A549 (cell line): Measurements from ENCODE around the gene NLRC3. TPM values are rescaled to one million over a fixed set of nuclear protein-coding genes. Genes with fewer than 3 reads are reported as not detected.

Experiments
- ATAC-seq, 2 experiments: fragments of 200-7000 bp in 1 of 2; fragments of >200 bp in 1 of 2; cut with Nextera tagmentation in 1 of 2; cut with Tn5 transposase in 1 of 2; 3 replicates each; pipeline versions ENCODE4 v1.8.0 to v1.9.1; 2018 to 2020; ENCODE audit warnings: mild to moderate bottlenecking in 1 of 2, moderate library complexity in 1 of 2
- CTCF ChIA-PET: fragments of 300-600 bp; sonication (Branson Sonifier 250); formaldehyde crosslinking; extraction: SDS; loops from one replicate; lab custom pipeline; 2021; ENCODE audit warnings: antibody characterized with exemption, inconsistent platforms; lab: Yijun Ruan, JAX
- POLR2A ChIA-PET: fragments of 350-600 bp; formaldehyde crosslinking; extraction: SDS; loops from one replicate; lab custom pipeline; 2021; ENCODE audit warnings: antibody characterized with exemption, inconsistent platforms; lab: Yijun Ruan, JAX
- DNase-seq, 2 experiments: peaks; one replicate each; pipeline versions ENCODE4 v3.0.0 to v3.0.0-alpha.2; 2011 to 2016; ENCODE audit warnings: low read depth in 1 of 2, low spot score in 1 of 2
- FAIRE-seq: peaks from 2 replicates; lab custom pipeline; 2011; peaks lifted over from hg19 to GRCh38; lab: Jason Lieb, UNC
- H3K27ac ChIP-seq, 2 experiments: fragments of >200 bp; sonication (Bioruptor Twin); formaldehyde crosslinking; 3 replicates each; pipeline ENCODE4 v1.5.1; 2016 to 2017
- H3K4me1 ChIP-seq: fragments of >200 bp; sonication (Bioruptor Twin); formaldehyde crosslinking; 3 replicates; pipeline ENCODE4 v1.6.1; 2016
- H3K4me2 ChIP-seq: fragments of >200 bp; sonication (Bioruptor Twin); formaldehyde crosslinking; 3 replicates; pipeline ENCODE4 v1.6.1; 2016
- H3K4me3 ChIP-seq: fragments of >200 bp; sonication (Bioruptor Twin); formaldehyde crosslinking; 3 replicates; pipeline ENCODE4 v1.5.1; 2016
- H3K9me3 ChIP-seq: fragments of >200 bp; sonication (Bioruptor Twin); formaldehyde crosslinking; 3 replicates; pipeline ENCODE4 v1.6.1; 2016
- ATOH8 ChIP-seq: fragments of 250-450 bp; sonication (Bioruptor Pico); IDR thresholded peaks from 2 replicates; pipeline ENCODE4 v1.5.0; 2020; ENCODE audit warnings: low read depth, mild to moderate bottlenecking, moderate library complexity
- BHLHE40 ChIP-seq: IDR thresholded peaks from 2 replicates; pipeline ENCODE4 v1.6.1; 2012; ENCODE audit warnings: low read depth, low read length, inconsistent platforms
- CBX8 ChIP-seq: fragments of 200-600 bp; sonication (generic); IDR thresholded peaks from 2 replicates; pipeline ENCODE4 v1.6.1; 2016
- CEBPB ChIP-seq, 2 experiments: fragments of >200 bp in 1 of 2; sonication (Bioruptor Twin) in 1 of 2; formaldehyde crosslinking in 1 of 2; IDR thresholded peaks; 2 replicates each; pipeline ENCODE4 v1.6.1; 2012 to 2016
- E2F6 ChIP-seq: IDR thresholded peaks from 2 replicates; pipeline ENCODE4 v1.6.1; 2012; ENCODE audit warnings: low read depth, borderline replicate concordance
- EHMT2 ChIP-seq: fragments of 200-600 bp; sonication (generic); IDR thresholded peaks from 2 replicates; pipeline ENCODE4 v1.6.1; 2016; ENCODE audit warnings: antibody characterized with exemption, low read depth, mild to moderate bottlenecking, moderate library complexity
- EP300 ChIP-seq, 2 experiments: fragments of >200 bp; sonication (Bioruptor Twin); formaldehyde crosslinking; IDR thresholded peaks; 2 replicates in 1 of 2; 3 replicates in 1 of 2; pipeline ENCODE4 v1.6.1; 2016 to 2017
- FOSL2 ChIP-seq, 2 experiments: fragments of 450-650 bp in 1 of 2; fragments of >200 bp in 1 of 2; sonication (Bioruptor Twin) in 1 of 2; formaldehyde crosslinking; IDR thresholded peaks; 2 replicates each; pipeline versions ENCODE4 v1.5.0 to v1.6.1; 2016 to 2020; ENCODE audit warnings: mild to moderate bottlenecking in 1 of 2, moderate library complexity in 1 of 2
- FOXS1 ChIP-seq: fragments of 250-450 bp; sonication (Bioruptor Pico); IDR thresholded peaks from 2 replicates; pipeline ENCODE4 v1.5.0; 2020; ENCODE audit warnings: mild to moderate bottlenecking, moderate library complexity
- GATA3 ChIP-seq: IDR thresholded peaks from 2 replicates; pipeline ENCODE4 v1.6.1; 2012; ENCODE audit warnings: borderline replicate concordance
- HEYL ChIP-seq: fragments of 250-450 bp; sonication (Bioruptor Pico); IDR thresholded peaks from 2 replicates; pipeline ENCODE4 v1.8.0; 2021; ENCODE audit warnings: mild to moderate bottlenecking, moderate library complexity
- HOXB13 ChIP-seq: fragments of 250-450 bp; sonication (Bioruptor Pico); IDR thresholded peaks from 2 replicates; pipeline ENCODE4 v1.5.0; 2020; ENCODE audit warnings: low read depth, mild to moderate bottlenecking, moderate library complexity
- MAFK ChIP-seq: fragments of 450-650 bp; IDR thresholded peaks from 2 replicates; pipeline ENCODE4 v1.6.1; 2014; ENCODE audit not compliant: partially characterized antibody
- MAX ChIP-seq: IDR thresholded peaks from 2 replicates; pipeline ENCODE4 v1.6.1; 2012
- NPAS2 ChIP-seq: fragments of 250-450 bp; sonication (Bioruptor Pico); IDR thresholded peaks from 2 replicates; pipeline ENCODE4 v1.8.0; 2022; ENCODE audit warnings: mild to moderate bottlenecking, moderate library complexity, borderline replicate concordance
- NR3C1 ChIP-seq: fragments of >200 bp; sonication (Bioruptor Twin); formaldehyde crosslinking; IDR thresholded peaks from 3 replicates; pipeline ENCODE4 v1.6.1; 2017
- PBX3 ChIP-seq: IDR thresholded peaks from 2 replicates; pipeline ENCODE4 v1.6.1; 2012
- PHF8 ChIP-seq: fragments of 200-600 bp; sonication (generic); IDR thresholded peaks from 2 replicates; pipeline ENCODE4 v1.6.1; 2016; ENCODE audit warnings: low read depth, mild to moderate bottlenecking, antibody characterized with exemption, moderate library complexity, borderline replicate concordance
- POLR2A ChIP-seq: IDR thresholded peaks from 2 replicates; pipeline ENCODE4 v1.6.1; 2012; ENCODE audit warnings: mild to moderate bottlenecking, low read length
- POLR2AphosphoS2 ChIP-seq: conservative IDR thresholded peaks from 2 replicates; pipeline ENCODE4 v1.6.1; 2012; ENCODE audit warnings: low read length, improper control_type of control experiment, inconsistent platforms
- RAD21 ChIP-seq, 2 experiments: fragments of >200 bp in 1 of 2; sonication (Bioruptor Twin) in 1 of 2; formaldehyde crosslinking in 1 of 2; IDR thresholded peaks in 1 of 2; conservative IDR thresholded peaks in 1 of 2; 2 replicates in 1 of 2; 3 replicates in 1 of 2; pipeline ENCODE4 v1.6.1; 2012 to 2018; ENCODE audit warnings: inconsistent platforms in 1 of 2
- RCOR1 ChIP-seq: fragments of 150-350 bp; IDR thresholded peaks from 2 replicates; pipeline ENCODE4 v1.6.1; 2014; ENCODE audit warnings: antibody characterized with exemption, low read length, low read depth
- REST ChIP-seq: fragments of 200-600 bp; sonication (generic); IDR thresholded peaks from 2 replicates; pipeline ENCODE4 v1.6.1; 2016; ENCODE audit warnings: antibody characterized with exemption, mild to moderate bottlenecking, moderate library complexity
- RFX5 ChIP-seq: fragments of 450-650 bp; IDR thresholded peaks from 2 replicates; pipeline ENCODE4 v1.7.1; 2014; ENCODE audit warnings: antibody characterized with exemption, mild to moderate bottlenecking, moderate library complexity
- RNF2 ChIP-seq: fragments of 200-600 bp; sonication (generic); IDR thresholded peaks from 2 replicates; pipeline ENCODE4 v1.6.1; 2016; ENCODE audit warnings: low read depth, mild to moderate bottlenecking, antibody characterized with exemption, moderate library complexity, borderline replicate concordance
- TFCP2L1 ChIP-seq: fragments of 250-450 bp; sonication (Bioruptor Pico); IDR thresholded peaks from 2 replicates; pipeline ENCODE4 v1.5.0; 2021; ENCODE audit warnings: mild to moderate bottlenecking
- TP53 ChIP-seq: fragments of 250-450 bp; sonication (Bioruptor Pico); IDR thresholded peaks from 2 replicates; pipeline ENCODE4 v1.5.0; 2021; ENCODE audit warnings: mild to moderate bottlenecking, moderate library complexity
- USF2 ChIP-seq: fragments of 450-650 bp; IDR thresholded peaks from 2 replicates; pipeline ENCODE4 v1.6.1; 2014; ENCODE audit warnings: antibody characterized with exemption
- ZC3H11A ChIP-seq: fragments of 450-650 bp; IDR thresholded peaks from 2 replicates; pipeline ENCODE4 v1.6.1; 2014; ENCODE audit warnings: antibody characterized with exemption, mild to moderate bottlenecking
- ZNF302 ChIP-seq: fragments of 250-450 bp; sonication (Bioruptor Pico); IDR thresholded peaks from 2 replicates; pipeline ENCODE4 v1.9.0; 2021; ENCODE audit warnings: inconsistent platforms, mild to moderate bottlenecking, moderate library complexity
- ZSCAN20 ChIP-seq: fragments of 250-450 bp; sonication (Bioruptor Pico); IDR thresholded peaks from 2 replicates; pipeline ENCODE4 v1.8.0; 2022; ENCODE audit warnings: mild to moderate bottlenecking, moderate library complexity
- WGBS: methylation state at CpG from one replicate; pipeline ENCODE4 v1.1.6; 2017; ENCODE audit errors: missing lambda C conversion rate; 5-methylcytosine and 5-hydroxymethylcytosine counted together
- polyA plus RNA-seq, 4 experiments: library from polyadenylated mRNA; depleted of rRNA in 3 of 4; stranded (reverse); fragments of >200 nt; fragmentation: RNase III in 1 of 4; extraction: RNeasy Plus Mini Kit Qiagen cat#74134 plus additional on column Dnase treatment in 1 of 4; gene quantifications; 2 replicates in 3 of 4; 3 replicates in 1 of 4; pipeline ENCODE4 v1.2.3, GENCODE V29; 2011 to 2017

NLRC3 gene
- polyA plus RNA-seq, 2 of the 4 experiments (the other 2 are of a cell fraction), result 0.04 TPM; not detected in 1

GRCh38 chr16:3589001-3589400, 11.8 kb upstream of the NLRC3 start:
- DNase-seq (no peak), FAIRE-seq (no peak), ATAC-seq (no peak)
- H3K9me3 ChIP-seq, result no peaks in the 10 kb centered on the region
- H3K4me3 ChIP-seq, result no peak overlapping the region
- no peak for TF ChIP-seq EP300 (IDR thresholded peaks at IDR 0.05)
- no peak for TF ChIP-seq MAX
- TF ChIP-seq ZSCAN20 (CRISPR knock-in tag), result no peak
- TF ChIP-seq TP53 (CRISPR knock-in tag), result no peak
- no peak for TF ChIP-seq ZC3H11A
- TF ChIP-seq CEBPB (IDR thresholded peaks at IDR 0.05), result no peak
- no peak for TF ChIP-seq RFX5
- no peak for TF ChIP-seq RCOR1
- no peak for TF ChIP-seq HOXB13
- no peak for TF ChIP-seq FOSL2 (IDR thresholded peaks at IDR 0.05)
- no peak for TF ChIP-seq FOSL2 (CRISPR knock-in tag; IDR thresholded peaks at IDR 0.05)
- no peak for TF ChIP-seq NR3C1
- TF ChIP-seq RNF2, result no peak
- no peak for TF ChIP-seq PHF8
- no peak for TF ChIP-seq MAFK
- no peak for TF ChIP-seq POLR2AphosphoS2
- TF ChIP-seq TFCP2L1 (CRISPR knock-in tag), result no peak
- TF ChIP-seq EHMT2, result no peak
- TF ChIP-seq CBX8, result no peak
- no peak overlapping the region for H3K4me2 ChIP-seq
- WGBS, result 92% methylated on average over 20 of the region's 22 CpGs
- ChIA-PET CTCF (interaction anchor here (1.7 kb wide), 1 partner anchor 8 kb away, joined by 3 read pairs; no protein-coding TSS in a partner anchor), POLR2A (no interaction called here)
- no peaks in the 10 kb centered on the region for H3K4me1 ChIP-seq
- no peak overlapping the region for H3K27ac ChIP-seq

GRCh38 chr16:3587547-3588110, 10.4 kb upstream of the NLRC3 start:
- H3K4me3 ChIP-seq, result no peak overlapping the region
- no peaks in the 10 kb centered on the region for H3K9me3 ChIP-seq
- ChIA-PET POLR2A (no interaction called here), CTCF (no interaction called here)
- DNase-seq (no peak), FAIRE-seq (no peak), ATAC-seq (no peak)
- WGBS, result 90% methylated on average over 15 of the region's 15 CpGs
- H3K4me1 ChIP-seq, result no peaks in the 10 kb centered on the region
- no peak overlapping the region for H3K27ac ChIP-seq
- no peak overlapping the region for H3K4me2 ChIP-seq
- TF ChIP-seq USF2 (no peak), FOXS1 (no peak), BHLHE40 (no peak), RAD21 (conservative IDR thresholded peaks at IDR 0.05 in 1 of 2, IDR thresholded peaks at IDR 0.05 in 1 of 2) (no peak), GATA3 (no peak), NPAS2 (CRISPR knock-in tag) (no peak), ZNF302 (no peak), POLR2AphosphoS2 (no peak), HEYL (CRISPR knock-in tag) (no peak), EP300 (IDR thresholded peaks at IDR 0.05) (no peak), FOSL2 (IDR thresholded peaks at IDR 0.05) (no peak), FOSL2 (CRISPR knock-in tag; IDR thresholded peaks at IDR 0.05) (no peak), TFCP2L1 (CRISPR knock-in tag) (no peak), MAFK (no peak), ZC3H11A (no peak), PBX3 (no peak), E2F6 (no peak), POLR2A (no peak), ATOH8 (CRISPR knock-in tag) (no peak), REST (no peak), CEBPB (IDR thresholded peaks at IDR 0.05) (no peak)
